GM23338 (cell line): ENCODE data around the gene ZCWPW2.

Source experiments
- CREB1 ChIP-seq: fragments of 250-450 bp; sonication (Bioruptor Pico); IDR thresholded peaks from 2 replicates; pipeline ENCODE4 v1.5.0; 2020; ENCODE audit warnings: low read depth, mild to moderate bottlenecking, moderate library complexity
- CTCF ChIP-seq, 2 experiments: fragments of 200-600 bp in 1 of 2; sonication (generic) in 1 of 2; conservative IDR thresholded peaks; 2 replicates each; pipeline versions ENCODE4 v1.5.1 to v1.6.1; 2016 to 2017; ENCODE audit warnings: antibody characterized with exemption in 2 of 2, low read depth in 2 of 2, mild to moderate bottlenecking in 2 of 2, moderate library complexity in 1 of 2
- ETS1 ChIP-seq: IDR thresholded peaks from 2 replicates; pipeline ENCODE4 v1.6.1; 2016; ENCODE audit warnings: antibody characterized with exemption
- EZH2 ChIP-seq: fragments of 200-600 bp; sonication (generic); IDR thresholded peaks from one replicate; pipeline ENCODE4 v1.8.0; 2017; ENCODE audit warnings: antibody characterized with exemption, mild to moderate bottlenecking, low read depth; ENCODE audit not compliant: unreplicated experiment
- EZH2phosphoT487 ChIP-seq: fragments of 200-600 bp; sonication (generic); IDR thresholded peaks from one replicate; pipeline ENCODE4 v1.8.1; 2018; ENCODE audit warnings: antibody characterized with exemption; ENCODE audit not compliant: unreplicated experiment
- JUNB ChIP-seq: IDR thresholded peaks from one replicate; pipeline ENCODE4 v1.6.1; 2016; ENCODE audit warnings: antibody characterized with exemption; ENCODE audit not compliant: unreplicated experiment
- NANOG ChIP-seq: IDR thresholded peaks from 2 replicates; pipeline ENCODE4 v1.6.1; 2016; ENCODE audit warnings: antibody characterized with exemption, borderline replicate concordance
- POLR2AphosphoS5 ChIP-seq: IDR thresholded peaks from 2 replicates; pipeline ENCODE4 v1.6.1; 2016; ENCODE audit warnings: antibody characterized with exemption, low read depth
- REST ChIP-seq: IDR thresholded peaks from one replicate; pipeline ENCODE4 v1.6.1; 2018; ENCODE audit warnings: antibody characterized with exemption; ENCODE audit not compliant: unreplicated experiment
- STAT1 ChIP-seq: IDR thresholded peaks from one replicate; pipeline ENCODE4 v1.6.1; 2016; ENCODE audit warnings: antibody characterized with exemption; ENCODE audit not compliant: unreplicated experiment
- ZNF331 ChIP-seq: fragments of 250-450 bp; sonication (Bioruptor Pico); IDR thresholded peaks from 2 replicates; pipeline ENCODE4 v1.5.0; 2020; ENCODE audit warnings: low read depth, mild to moderate bottlenecking, moderate library complexity
- ZNF462 ChIP-seq: fragments of 250-450 bp; sonication (Bioruptor Pico); IDR thresholded peaks from 2 replicates; pipeline ENCODE4 v1.5.0; 2020; ENCODE audit warnings: mild to moderate bottlenecking, moderate library complexity

- no peak for TF ChIP-seq CTCF (conservative IDR thresholded peaks at IDR 0.05; ENCODE audit: low read depth in 2 of 2)
- no peak for TF ChIP-seq EZH2
- no peak for TF ChIP-seq CREB1
- no peak for TF ChIP-seq POLR2AphosphoS5
- no peak for TF ChIP-seq REST
- TF ChIP-seq EZH2phosphoT487 = no peak
- no peak for TF ChIP-seq STAT1
- no peak for TF ChIP-seq ZNF331 (CRISPR knock-in tag)
- TF ChIP-seq ETS1 = no peak
- no peak for TF ChIP-seq JUNB
- TF ChIP-seq NANOG = no peak
- no peak for TF ChIP-seq ZNF462
These were observed 37.5 kb downstream of the ZCWPW2 start for GRCh38 chr3:28386049-28386448.
